GM15510 (cell line): ENCODE measurements around the gene KIDINS220.

ENCODE experiments used
- POLR2A ChIP-seq: IDR thresholded peaks from 3 replicates; pipeline ENCODE4 v1.6.1; 2011; ENCODE audit warnings: borderline replicate concordance; ENCODE audit not compliant: insufficient read length; ENCODE audit errors: extremely low read depth

Gene KIDINS220

DNA sequence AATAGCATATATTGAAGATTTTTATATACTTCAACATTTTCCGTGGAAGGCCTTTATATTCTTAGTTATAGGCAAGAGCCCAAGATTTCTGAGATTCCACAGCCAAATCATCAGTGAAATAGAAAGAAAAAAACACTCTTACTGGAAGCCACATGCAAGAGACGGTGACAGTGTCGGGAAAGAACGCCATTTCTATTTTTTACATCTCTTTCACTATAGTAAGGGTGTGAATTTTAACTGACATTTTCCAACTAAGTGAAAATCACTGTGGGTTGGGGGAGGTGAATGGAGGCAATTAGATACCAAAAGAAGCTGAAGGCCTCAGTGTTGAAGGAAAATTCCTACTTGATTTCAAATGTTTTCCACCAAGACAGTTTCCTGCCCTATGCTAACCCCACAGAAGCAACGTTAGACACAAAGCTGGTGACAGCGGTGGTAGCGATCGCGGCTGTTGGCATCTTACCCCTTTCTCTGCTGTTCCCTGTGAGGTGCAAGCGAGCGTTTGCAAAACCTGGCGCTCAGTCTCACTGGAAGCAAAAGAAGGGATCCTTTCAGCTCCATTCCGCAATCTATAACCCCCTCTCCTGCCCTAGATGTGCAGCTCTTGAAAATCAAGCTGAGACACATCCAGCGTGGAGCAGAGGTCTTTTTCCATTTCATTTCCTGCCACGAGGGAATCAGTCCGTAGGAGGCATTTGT lies 135.6 kb downstream of the KIDINS220 start:
- TF ChIP-seq POLR2A: no peak

DNA sequence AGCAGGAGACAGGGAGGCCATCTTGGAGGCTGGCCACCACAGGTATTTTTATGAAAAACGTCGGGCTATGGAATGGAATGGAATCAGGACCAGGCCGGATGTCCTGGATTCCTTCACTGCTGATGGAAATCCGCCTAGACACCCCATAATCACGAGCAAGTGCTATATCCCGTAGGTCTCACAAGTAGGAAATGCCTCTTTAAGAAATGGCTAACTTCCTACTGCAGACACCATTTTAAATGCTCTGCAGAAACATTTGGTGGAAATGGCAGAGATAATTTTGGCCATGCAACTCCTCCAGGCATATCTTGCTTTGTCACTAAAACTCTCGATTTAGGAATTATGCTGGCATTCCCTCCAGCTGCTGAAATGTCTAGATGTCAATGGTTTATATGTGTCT lies 137.6 kb downstream of the KIDINS220 start:
- TF ChIP-seq POLR2A: no peak

DNA sequence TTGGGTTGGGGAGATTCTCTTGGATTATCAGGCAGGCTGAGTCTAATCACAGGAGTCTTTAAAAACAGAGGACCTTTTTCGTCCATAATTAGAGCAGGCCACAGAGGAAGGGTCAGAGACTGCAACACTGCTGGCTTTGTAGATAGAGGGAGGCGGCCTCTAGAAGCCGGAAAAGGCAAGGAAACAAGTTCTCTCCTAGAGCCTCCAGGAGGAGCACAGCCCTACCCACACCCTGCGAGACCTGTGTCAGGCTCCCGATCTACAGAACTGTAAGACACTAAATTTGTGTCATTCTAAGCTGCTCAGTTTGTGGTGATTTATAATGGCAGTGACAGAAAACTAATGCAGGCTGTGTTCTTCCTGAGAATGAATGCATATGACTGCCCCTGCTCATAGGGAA lies 140.2 kb downstream of the KIDINS220 start:
- no peak for TF ChIP-seq POLR2A

DNA sequence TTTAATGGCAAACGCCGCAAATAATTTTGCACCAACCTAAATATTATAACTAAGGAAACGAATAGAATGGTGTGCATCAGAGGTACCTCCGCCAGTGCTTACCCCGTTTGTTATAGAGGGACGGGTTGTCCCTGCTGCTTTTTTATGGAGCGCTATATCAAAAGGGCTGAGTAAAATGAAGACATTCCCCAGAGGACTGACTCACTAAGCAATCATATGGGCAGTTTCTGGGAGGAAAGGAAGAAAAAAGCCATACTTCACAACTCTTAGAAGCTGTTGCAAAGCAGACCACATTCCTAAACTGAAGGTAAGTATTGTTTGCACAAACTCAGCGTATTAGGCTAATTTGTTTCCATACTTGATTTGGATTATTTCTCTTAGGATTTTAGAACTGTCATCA lies 142.7 kb downstream of the KIDINS220 start:
- no peak for TF ChIP-seq POLR2A

DNA sequence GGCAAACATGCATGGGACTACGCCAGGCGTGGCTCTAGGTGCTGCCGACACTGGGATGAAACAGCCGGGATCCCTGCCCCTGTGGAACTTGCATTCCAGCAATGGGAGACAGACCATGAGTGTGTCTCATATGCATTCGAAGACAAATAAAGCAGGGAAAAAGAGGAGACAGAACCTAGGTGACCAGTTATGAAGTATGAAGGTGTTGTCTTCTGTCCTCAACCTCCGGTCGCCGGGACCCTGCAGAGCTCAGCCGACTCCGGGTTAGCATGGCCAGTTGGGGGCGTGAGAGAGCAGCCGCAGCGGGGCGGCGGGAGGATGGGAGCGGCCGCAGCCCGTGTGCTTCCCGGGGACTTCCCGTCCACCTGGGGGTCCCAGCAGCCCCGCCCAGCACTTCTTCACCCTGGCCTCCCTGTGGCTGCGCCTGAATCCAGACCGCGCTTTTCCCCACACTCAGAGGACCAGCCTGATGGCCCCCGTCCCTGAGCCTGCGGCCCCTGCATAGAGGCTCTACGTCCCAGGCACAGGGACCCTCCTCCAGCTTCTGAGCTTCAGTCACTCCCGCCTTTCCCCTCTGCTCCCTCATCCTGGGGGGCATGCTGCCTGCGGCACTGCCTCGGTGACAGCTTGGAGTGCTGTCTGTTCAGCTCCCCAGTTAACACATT lies 144.1 kb downstream of the KIDINS220 start:
- no peak for TF ChIP-seq POLR2A

DNA sequence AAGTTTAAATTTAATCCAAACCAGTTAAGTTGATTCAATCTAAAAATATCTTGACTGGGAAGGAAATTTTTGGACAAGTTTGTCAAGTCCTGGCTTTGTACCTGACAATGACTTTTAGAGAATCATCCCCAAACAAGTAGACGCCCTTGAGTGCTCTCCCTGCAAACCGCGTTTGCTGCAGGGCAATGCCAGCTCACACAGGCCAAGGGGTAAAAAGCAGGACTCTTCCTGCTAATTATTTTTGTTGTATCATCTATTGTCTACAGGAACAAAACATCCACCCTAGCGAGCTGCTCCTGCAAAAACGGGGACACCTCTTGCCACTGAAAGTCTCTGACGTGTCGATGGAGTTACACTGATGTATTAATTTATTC lies 144.6 kb downstream of the KIDINS220 start:
- no peak for TF ChIP-seq POLR2A

DNA sequence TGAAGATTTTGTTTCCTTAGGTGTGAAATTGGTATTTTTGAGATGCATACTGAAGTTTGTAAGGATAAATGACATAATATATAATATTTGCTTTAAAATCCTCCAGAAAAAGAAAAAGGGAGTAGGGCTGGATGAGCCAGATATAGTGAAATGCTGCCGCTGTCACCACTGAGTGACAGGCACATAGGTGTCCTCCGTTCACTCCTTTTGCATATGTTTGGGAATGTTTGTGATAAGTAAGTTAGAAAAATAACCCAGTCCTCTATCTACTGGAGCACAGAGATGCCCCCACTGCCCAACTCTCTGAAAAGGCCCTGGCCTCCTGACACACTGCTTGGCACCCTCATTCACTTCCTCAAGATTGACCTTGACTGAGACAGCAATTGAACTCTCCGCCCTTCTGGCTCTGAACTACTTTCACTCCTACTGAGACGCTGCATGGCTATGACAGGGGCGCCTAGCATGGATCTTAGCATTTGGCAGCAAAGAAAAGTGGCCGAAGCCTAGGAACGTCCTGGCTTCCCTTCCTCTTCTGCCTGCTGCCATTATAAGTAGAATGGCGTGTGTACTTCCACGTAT lies 145.5 kb downstream of the KIDINS220 start:
- no peak for TF ChIP-seq POLR2A

DNA sequence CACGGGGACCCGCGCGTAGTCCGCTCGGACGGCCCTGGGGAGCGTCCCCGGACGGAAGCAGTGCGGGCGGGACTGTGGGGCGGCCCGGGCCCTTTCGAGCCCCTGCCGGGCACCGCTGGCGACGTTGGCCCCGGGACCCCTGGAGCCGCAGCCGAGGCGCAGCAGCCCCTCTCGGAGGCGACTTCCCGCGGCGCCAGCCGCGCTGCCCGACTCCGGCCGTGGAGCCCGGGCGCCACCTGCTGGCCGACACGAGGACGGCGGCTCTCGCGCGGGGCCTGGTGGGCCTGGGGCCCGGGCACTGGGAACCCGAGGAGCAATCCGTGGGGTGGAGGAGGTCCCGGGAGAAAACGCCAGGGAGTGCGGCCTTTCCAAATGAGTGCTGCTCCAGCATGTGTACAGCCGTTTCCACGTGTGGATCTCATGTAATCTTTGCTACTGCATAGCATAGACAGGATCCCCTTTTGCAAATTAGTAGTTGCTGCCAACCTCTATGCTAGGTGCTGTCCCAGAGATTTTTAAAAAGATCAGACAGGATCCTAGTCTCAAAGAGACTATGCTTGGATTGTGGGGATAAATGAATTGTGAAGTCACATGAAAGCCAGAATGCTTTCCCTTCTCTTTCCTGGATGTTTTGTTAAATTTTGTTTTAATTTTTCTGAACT lies 151.6 kb downstream of the KIDINS220 start:
- TF ChIP-seq POLR2A: no peak

DNA sequence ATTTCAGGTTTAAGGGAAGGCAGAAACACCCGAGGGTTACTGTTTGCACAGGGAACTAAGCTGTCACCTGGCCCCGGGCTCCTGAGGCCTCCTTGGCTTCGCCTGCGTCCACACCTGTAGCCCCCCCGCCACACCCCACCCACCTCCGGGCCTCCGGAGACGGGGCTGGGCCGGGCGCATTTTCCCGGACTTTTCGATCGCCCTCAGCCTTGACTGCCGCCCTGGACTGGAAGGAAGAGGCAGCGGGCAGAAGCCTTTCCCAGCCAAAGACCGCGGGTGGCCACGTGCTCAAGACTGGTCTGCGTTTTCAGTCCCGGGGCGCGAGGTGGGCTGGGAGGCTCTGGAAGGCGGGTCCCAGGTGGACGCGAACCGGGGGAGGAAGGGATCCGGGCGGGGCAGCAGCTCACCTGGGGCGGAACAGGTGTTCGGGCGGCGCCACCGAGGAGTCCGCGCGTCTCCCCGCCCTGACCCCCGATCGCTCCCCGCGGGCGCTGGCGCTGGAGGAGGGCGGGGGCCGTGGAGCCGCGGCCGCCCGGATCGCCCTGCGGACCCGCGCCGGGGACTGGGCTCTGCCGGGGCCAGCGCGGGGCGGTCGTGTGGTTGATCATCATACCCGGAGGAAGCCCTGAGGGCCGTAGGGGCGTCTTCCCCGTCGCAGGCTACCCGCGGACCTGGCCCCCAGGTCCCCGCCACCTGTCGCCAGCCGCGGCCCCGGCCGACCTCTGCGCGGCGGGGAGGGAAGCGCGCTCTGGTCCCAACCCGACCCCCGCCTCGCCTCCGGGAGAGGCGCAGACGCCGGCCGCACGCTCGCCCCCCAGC lies 152.3 kb downstream of the KIDINS220 start:
- TF ChIP-seq POLR2A: peak; percentile 20

DNA sequence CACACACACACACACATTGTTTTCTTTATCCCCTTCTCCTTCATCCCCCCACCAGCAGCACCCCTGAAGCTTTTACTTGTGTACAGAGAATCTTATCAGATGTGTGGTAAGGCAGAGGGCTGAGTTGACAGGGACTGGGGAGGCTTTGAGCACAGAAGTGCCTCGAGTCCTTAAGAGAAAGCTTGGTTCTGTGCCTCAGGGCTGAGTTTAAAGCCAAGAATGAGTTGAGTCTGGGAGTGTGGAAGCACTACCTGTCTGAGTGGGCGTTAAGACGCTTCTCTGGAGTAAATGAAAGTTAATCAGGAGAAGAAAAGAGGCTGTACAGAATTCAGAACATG lies 152.9 kb downstream of the KIDINS220 start:
- no peak for TF ChIP-seq POLR2A

DNA sequence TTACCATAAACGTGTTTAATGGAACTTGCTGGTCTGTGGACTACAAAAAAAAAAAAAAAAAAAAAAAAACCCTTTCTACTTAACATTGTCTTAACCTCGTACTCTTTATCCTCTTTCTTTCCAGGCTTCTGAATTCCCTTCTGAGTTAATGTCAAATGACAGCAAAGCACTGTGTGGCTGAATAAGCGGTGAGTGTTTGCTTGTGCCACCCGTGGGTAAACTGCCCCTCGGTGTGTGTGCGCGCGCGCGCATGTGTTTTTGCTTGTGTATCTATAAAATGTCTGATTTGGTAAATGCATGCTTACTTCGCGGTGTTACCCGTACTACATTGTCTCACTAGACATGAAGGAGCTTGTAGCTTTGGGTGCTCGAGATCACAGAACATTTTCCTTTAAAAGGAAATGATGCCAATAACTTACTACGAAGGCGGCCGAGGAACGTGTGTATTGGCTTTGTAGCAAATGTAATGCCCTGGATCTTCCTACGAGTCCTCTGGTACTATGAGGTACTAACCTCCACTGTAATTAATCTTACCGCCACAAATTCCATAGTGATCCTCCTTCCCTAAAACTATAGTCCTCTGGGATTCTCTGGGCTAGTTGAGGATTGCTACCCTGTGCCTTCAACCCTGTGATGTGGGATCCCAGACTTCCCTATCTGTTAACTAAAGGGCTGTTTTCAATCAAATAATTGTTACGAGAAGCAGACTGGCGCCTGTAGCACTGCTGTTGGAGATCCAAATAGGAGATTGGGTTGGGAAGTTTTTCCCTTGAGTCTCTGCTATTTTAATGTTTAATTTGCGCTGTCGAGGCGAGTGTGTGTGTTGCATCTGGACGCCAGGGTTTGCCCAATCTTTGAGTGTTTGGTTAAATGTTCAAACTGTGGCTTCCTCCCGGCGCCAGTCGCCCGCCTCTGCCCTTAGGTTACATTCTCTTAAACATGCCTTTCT lies 154.4 kb downstream of the KIDINS220 start:
- TF ChIP-seq POLR2A: no peak

DNA sequence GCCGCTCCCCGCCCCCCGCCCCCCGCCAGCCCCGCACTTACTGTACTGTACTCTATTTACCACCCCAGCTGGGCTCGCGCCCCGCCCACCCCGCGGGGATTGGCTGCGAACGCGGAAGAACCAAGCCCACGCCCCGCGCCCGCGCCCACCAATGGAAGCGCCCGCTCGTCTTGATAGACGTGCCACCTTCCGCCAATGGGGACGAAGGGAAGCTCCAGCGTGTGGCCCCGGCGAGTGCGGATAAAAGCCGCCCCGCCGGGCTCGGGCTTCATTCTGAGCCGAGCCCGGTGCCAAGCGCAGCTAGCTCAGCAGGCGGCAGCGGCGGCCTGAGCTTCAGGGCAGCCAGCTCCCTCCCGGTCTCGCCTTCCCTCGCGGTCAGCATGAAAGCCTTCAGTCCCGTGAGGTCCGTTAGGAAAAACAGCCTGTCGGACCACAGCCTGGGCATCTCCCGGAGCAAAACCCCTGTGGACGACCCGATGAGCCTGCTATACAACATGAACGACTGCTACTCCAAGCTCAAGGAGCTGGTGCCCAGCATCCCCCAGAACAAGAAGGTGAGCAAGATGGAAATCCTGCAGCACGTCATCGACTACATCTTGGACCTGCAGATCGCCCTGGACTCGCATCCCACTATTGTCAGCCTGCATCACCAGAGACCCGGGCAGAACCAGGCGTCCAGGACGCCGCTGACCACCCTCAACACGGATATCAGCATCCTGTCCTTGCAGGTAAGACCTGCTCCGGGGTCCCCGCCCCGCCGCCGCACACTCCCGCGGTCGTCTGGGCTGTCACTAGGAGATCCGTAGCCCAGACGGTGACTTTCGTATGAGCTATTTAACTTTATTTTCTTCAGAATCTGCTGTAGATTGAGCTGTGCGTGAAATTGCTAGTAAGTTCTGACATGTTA lies 155.4 kb downstream of the KIDINS220 start, which contains the start of gene ID2:
Gene ID2 (plus strand): TSS at position 271 of the 907 bp plus-strand sequence. CDS start 110 bp downstream, at position 381.
- TF ChIP-seq POLR2A: peak; percentile 99
